PC-9 (cell line): ENCODE results near the gene MVB12A.

Source experiments
- CTCF ChIP-seq: fragments of 200-600 bp; sonication (generic); conservative IDR thresholded peaks from 2 replicates; pipeline ENCODE4 v1.6.1; 2017; ENCODE audit warnings: mixed run types, antibody characterized with exemption, mild to moderate bottlenecking, moderate library complexity
- EZH2 ChIP-seq: fragments of 200-600 bp; sonication (generic); IDR thresholded peaks from 2 replicates; pipeline ENCODE4 v1.8.0; 2017; ENCODE audit warnings: antibody characterized with exemption, low read depth

DNA sequence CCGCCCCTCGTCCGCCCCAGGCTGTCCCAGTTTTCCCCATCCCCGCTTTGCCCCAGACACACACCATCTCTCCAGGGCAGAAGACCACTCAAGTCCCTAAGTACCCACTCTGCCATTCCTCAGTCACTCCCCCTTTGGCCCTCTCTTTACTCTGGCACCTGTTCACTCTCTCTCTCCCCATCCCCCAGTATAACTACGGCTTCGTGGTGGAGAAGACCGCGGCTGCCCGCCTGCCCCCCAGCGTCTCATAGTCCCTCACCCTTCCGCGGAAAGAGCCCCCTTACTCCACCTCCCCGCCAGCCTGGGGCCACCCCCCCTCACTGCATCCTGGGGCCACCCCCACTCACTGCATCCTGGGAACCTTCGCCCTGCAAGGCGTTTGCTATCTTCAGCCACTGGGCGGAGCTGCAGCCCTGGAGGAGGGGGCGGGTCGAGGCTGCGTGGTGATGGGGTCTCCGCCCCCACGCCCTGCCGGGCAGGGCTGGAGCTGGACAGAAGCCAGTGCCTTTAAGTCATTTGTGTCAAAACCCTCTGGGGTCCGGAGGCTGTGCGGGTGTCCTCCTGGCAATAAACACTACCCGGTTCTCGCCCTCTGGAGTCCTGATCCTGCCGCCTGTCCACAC, 5.0 kb downstream of the MVB12A start:
- TF ChIP-seq CTCF, result 0 out of 2 replicates have a peak, but pooled peaks have one; percentile 34
- no peak for TF ChIP-seq EZH2
